GM18505 (cell line): ENCODE results near the gene MSANTD1.
A peak's percentile ranks its signal among the peaks of the same experiment; 100 is the strongest.
"Not testable (repeated sequence)": the region's sequence is repeated elsewhere in the genome, so short reads cannot be mapped to it uniquely, and the experiment has no call there.

Source experiments
- ATAC-seq: cut with Tn5 transposase; IDR thresholded peaks from one replicate; pipeline ENCODE4 v1.9.1; 2021; ENCODE audit not compliant: unreplicated experiment
- POLR2A ChIP-seq: IDR thresholded peaks from 4 replicates; pipeline ENCODE4 v1.6.1; 2011; ENCODE audit warnings: borderline replicate concordance; ENCODE audit not compliant: insufficient read depth, insufficient read length; ENCODE audit errors: extremely low read depth

Gene MSANTD1

DNA sequence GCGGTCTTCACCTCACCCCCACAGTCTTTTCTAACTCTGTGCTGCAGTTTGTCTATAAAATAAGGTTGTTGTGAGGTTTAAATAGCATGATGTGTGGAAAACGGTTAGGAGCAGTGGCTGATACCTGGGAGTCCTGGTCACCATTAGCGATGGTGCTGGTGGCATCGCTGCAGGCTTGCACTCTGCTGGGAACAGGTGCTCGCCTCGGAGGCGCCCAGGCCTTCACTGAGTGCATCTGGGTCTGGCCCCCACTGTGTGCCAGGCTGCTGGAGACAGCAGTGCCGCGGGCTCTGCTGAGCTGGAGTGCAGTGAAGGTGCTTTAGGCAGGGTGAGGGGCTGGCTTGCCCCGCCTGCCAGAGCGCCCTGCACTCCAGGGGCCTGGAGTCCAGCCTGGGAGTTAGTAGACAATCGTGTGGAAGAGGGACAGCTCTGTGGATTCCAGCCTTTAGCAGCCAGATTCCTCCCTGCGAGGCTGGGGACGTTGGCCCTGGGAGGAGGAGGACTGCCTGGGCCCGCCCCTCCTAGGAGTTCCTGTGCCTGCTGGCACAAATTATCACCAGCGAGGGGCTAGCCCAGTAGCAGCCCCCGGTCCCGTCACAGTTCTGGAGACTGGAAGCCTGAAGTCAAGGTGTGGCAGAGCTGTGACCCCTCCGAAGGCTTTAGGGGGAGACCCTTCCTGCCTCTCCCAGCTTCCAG lies 51.2 kb downstream of the MSANTD1 start:
- no peak for ATAC-seq
- no peak for TF ChIP-seq POLR2A

DNA sequence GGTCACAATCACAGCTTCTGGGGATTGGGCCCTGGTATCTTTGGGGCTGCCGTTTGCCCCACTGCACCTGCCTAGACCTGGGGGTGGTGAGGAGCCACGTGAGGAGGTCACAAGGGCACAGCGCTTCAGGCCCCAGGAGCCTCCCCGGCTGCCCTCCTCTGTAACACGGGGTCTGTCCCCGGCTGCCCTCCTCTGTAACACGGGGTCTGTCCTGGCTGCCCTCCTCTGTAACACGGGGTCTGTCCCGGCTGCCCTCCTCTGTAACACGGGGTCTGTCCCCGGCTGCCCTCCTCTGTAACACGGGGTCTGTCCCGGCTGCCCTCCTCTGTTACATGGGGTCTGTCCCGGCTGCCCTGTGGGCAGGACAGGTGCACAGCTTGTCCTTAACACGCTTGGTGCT lies 51.9 kb downstream of the MSANTD1 start:
- not testable (repeated sequence) for ATAC-seq

DNA sequence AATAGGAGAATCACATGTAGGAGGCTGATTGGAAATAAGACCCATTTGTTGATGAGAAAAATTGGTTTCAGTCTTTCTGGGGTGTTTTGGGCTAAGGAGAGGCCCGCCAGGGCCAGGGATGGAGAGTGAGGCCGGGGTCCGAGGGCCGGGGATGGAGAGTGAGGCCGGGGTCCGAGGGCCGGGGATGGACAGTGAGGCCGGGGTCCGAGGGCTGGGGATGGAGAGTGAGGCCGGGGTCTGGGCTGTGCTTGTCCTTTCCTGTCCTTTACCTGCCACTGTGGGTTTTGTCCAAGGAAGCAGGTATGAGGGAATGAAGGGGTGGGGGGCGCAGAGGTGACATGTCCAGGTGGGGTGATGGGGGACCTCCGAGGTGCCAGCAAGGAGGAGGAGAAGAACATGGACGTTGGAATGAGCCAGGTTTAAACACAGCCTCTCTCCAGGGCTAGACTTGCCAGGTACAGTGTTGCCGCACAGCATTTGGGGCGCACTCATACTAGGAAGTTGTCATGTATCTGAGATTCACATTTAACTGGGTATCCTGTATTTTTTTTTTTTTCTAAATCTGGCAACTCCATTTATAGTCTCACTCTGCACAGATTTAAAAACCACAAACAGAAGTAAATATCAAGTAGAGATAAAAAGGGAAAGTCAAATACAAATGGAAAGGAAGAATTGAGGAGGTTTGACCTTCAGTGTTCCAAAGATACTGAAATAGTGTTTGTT lies 52.7 kb downstream of the MSANTD1 start:
- no peak for ATAC-seq

DNA sequence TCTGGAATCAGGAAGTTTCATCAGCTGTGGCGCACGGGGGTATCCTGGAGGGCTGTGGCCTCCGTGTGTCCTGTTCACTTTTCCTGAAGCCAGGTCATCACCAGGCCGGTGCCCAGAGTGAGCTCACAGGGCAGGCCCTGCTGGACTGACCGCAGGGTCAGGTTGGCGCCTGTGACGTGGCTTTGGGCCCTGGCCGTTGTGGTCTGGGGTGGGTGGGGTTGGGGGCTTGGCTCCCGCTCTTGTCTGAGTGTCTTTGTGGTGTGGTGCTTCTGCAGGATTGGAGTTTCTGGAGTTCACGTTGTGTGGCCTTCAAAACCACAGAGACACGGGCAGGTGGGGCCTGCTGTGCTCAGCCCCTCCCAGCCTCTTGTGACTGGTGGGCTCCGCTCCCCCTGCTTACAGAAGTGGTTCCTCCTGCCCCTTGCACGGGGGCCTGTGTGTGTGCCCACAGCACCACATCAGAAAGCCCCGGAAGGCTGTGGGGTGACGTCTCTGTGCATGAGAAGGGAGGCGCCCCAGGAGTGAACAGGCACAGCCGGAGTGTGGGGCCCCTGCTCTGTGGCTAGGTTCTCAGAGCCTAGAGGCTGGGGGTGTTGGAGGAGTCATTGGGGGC lies 53.3 kb downstream of the MSANTD1 start:
- TF ChIP-seq POLR2A, result no peak
- ATAC-seq, result peak; percentile 60

More for the DNA sequence above, 52.7 kb downstream of the MSANTD1 start:
- no peak for TF ChIP-seq POLR2A

DNA sequence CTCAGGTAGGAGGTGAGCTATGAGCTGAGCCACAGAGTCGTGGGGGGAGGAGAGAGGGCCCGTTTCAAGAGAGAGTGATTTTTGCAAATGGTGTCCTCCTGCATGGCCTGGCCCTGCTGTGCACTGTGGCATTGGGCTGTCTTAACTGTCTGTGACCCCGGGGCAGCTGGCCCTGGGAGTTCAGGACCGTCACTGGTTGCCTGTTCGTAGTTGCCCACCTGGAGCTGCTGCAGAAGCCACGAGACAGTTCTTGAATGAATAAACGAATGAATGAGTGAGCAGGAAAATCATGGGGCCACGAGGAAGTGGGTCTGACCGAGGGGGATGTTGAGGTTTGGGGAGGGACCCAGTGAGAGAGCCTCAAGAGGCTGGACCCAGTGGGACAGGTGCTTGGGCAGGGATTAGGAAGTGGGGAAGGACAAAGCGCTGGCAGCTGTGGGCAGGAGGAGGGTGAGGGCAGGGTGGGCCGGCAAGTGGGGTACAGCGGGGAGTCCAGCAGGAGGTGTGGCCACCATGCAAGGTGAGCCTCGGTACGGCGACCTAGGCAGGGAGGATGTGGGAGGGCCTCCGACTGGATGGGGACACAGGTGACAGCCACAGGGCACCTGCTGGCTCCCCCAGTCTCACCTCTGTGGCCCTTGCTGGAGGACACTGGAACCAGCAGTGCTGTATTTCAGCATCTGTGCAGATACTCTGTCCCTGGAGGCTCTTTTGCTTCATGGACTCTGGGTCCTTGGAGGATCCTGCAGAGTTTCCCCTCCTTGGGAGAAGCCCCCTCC lies 54.0 kb downstream of the MSANTD1 start:
- ATAC-seq, result peak; percentile 34
- no peak for TF ChIP-seq POLR2A

DNA sequence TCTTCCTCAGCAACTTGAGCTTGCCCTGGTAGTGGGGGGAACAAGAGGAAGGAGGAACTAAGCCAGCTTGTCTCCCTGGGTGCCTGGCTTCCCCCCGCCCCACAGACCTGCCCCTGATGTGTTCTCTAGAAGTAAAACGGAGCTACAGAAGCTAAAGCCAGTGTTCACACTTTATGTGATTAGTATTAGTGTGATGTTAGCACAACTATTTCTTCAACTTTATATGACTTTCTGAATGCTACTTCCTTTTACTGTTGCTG lies 54.5 kb downstream of the MSANTD1 start:
- ATAC-seq, result no peak
- TF ChIP-seq POLR2A, result no peak

DNA sequence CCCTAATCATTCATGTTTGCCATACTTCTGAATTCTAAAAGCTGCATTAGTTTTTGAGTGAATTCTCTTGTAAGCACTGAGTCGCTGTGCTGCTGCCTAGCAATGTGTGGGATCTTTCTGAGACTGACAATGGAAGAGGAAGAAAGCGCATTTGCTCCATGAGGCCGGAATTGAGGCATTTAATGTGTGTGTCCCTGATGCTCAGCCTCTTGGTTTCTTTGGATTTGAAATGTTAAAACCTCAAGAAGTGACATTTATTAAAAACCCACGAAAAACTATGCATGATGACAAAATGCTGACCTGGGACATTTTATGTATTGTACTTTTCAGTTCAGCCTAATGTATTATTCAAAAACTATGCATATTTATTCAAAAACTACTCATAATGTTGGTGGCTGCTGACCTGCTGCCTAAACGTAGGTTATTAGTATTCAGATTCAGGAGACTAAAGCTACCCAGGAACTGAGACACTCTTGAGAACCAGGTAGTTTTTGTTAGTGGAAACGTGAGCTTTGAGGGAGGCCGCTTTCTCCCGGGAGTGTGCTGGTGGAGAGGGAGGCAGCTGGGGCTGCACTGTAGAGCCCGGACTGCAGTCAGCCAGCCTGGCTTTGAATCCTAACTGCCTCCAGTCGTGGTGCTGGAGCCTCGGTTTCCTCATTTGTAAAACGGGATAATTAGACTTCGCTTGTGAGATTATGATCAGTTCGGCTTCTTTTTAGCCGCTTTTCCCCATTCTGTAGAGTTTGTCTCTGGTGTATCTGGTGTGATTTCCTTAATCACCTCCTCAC lies 55.2 kb downstream of the MSANTD1 start:
- no peak for TF ChIP-seq POLR2A
- ATAC-seq, result no peak

DNA sequence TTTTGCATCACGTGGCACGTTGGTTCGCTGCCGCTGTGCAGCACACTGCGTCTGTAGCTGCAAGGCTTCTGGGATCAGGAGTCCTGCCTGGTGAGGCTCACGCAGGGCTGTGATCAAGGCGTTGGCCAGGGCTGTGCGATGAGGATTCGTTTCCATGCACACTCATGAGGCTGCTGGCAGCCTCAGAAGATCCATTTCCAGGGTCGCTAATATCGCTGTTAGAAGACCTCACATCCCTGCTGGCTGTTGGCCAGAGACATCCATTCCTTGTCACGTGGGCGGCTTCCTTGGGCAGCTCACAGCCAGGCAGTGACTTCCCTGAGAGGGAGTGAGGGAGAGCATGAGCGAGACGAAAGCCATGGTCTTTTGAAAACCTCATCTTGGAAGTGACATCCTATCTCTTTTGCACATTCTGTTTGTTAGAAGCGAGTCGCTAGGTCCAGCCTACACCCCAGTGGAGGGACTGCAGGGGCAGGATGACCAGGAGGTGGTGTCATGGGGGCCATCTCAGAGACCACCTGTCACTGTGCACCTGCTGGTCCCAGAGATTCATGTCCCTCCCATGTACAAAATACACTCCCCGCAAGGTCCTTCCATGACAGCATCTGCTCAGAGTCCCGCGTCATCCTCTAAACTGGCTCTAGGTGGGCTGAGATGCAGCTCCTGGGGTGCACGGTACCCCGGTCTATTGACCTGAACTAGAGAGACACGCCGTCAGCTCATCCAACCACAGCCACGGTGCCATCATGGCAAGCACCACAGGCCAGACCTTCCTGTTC lies 56.1 kb downstream of the MSANTD1 start:
- no peak for ATAC-seq
- no peak for TF ChIP-seq POLR2A

DNA sequence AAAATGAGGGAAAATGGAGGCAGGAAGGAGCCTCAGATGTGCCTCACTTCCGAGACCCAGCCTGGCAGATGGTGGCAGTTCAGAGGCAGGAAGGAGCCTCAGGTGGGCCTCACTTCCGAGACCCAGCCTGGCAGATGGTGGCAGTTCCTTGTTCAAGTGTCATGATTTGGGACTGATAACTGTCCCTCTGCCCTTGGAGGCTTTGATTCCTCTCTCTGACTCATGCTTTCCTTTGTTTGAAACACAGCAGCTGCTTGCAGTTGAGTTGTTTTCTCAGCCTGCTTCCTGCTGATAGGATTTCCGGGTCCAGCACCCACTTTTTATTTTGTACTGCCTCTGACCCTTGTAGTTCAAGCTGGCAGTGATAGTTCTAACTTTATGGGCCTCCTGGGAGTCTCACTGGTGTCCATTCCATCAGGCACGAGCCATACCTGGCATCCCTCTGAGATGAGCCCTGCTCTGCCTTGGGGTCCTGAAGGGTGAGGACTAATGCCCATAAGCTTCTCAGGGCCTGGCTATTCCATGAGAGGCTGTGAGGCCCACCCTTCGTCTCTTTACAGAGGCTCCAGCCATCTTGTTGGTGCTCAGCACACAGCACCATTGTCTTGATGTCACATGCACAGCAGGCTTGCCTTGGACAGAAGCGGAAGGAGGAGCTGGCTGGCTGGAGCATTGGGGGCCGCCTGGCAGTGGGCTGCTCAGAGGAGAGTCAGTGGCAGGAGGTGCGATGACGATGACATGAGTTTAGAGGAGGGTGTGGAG lies 56.8 kb downstream of the MSANTD1 start:
- ATAC-seq, result no peak
- no peak for TF ChIP-seq POLR2A
